Measurements from ENCODE around the gene WDR17. TPM values are rescaled to one million over a fixed set of nuclear protein-coding genes. Genes with fewer than 3 reads are reported as not detected.

The WDR17 gene
- total and polyA plus RNA-seq, 2 of the 8 experiments (the other 6 are each of a cell fraction or from before 2014, with no cell fraction given): 1.4 to 3.3 TPM

DNA sequence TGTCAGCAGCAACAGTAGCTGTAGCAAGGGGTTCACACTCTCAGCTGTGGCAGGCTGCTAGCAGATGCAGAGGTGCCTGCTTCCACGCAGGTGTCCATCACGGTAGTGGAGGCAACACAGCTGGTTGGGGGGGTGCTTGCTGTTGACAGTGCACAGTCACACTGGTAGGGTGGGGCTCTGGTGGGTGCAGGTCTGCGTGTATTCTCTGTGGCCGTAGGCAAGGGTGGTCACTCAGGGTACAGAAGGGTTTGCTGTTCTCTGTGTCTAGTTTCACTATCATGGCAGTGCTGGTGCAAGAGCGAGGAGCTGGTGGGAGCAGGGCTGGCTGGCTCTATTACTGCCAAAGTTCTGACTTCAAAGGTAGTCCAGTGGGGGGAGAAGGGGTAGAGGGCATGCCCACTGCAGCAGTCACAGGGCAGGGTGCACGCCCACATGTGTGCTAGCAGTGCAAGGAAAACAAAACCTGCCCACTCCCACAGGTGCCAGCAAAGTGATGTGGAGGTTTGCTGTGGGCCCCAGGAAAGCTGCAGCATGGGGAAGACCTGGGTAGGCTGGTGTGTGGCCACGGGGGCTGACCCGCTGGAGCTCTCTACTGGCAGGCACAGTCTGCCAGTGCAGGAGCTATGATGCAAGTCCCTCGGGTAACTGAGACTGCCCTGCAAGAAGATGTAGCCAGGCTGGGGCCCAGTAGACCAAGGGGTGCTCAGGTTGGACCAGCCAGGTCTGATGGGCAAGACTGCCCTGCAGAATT lies 21.6 kb upstream of the WDR17 start:
- Histone ChIP-seq H3K9ac (replicated peaks in 1 of 4; ENCODE audit: extremely low read depth in 1 of 4, low read depth in 3 of 4, low read length in 3 of 4) (no peak overlapping the region), H3K4ac (replicated peaks; ENCODE audit: insufficient read length, low read depth, low read length) (no peak overlapping the region), H3K56ac (replicated peaks; ENCODE audit: insufficient read length, low read depth, low read length) (no peak overlapping the region), H4K20me1 (replicated peaks in 1 of 2; ENCODE audit: control insufficient read depth in 1 of 2, insufficient read depth in 2 of 2, low read length in 2 of 2) (no peaks in the 10 kb centered on the region), H4K91ac (replicated peaks; ENCODE audit: insufficient read length, low read length) (no peak overlapping the region), H2BK12ac (ENCODE audit: low read depth, low read length) (no peak overlapping the region), H2BK15ac (ENCODE audit: low read length) (no peak overlapping the region), H2BK20ac (ENCODE audit: low read length) (no peak overlapping the region), H3K23me2 (ENCODE audit: low read depth, low read length) (no peaks in the 10 kb centered on the region), H3K4me2 (ENCODE audit: insufficient read depth in 1 of 2, low read depth in 2 of 2, low read length in 2 of 2) (no peak overlapping the region), H3K36me3 (ENCODE audit: control insufficient read depth in 2 of 4, insufficient read depth in 4 of 4, low read length in 3 of 4) (no peaks in the 10 kb centered on the region), H3K4me3 (ENCODE audit: extremely low read depth in 1 of 4, insufficient read depth in 2 of 4, low read depth in 3 of 4, low read length in 4 of 4) (no peak overlapping the region), H3K9me3 (ENCODE audit: insufficient read depth in 2 of 2, low read depth in 1 of 2, low read length in 1 of 2) (no peaks in the 10 kb centered on the region), H2BK120ac (replicated peaks; ENCODE audit: low read depth, low read length) (no peak overlapping the region), H4K8ac (ENCODE audit: extremely low read depth, insufficient read depth, low read length) (no peak overlapping the region), H2AK5ac (ENCODE audit: low read depth, low read length) (no peak overlapping the region), H3K18ac (ENCODE audit: extremely low read depth, low read length) (no peak overlapping the region; the same call in 1 of the 2 replicates), H2BK5ac (ENCODE audit: low read depth, low read length) (no peak overlapping the region), H3K4me1 (replicated peaks in 1 of 4; ENCODE audit: control insufficient read depth in 3 of 4, insufficient read depth in 4 of 4, low read length in 3 of 4) (no peaks in the 10 kb centered on the region), H2AFZ (ENCODE audit: low read length) (peak overlapping the region; percentile 76; the same call in 1 of the 2 replicates), H3K79me1 (ENCODE audit: low read depth, low read length) (no peaks in the 10 kb centered on the region), H3K27ac (ENCODE audit: low read depth, low read length) (no peak overlapping the region), H3K23ac (ENCODE audit: insufficient read length) (no peak overlapping the region), H4K5ac (ENCODE audit: insufficient read length, low read depth, low read length) (no peak overlapping the region), H3K14ac (ENCODE audit: insufficient read length) (no peak overlapping the region), H3K79me2 (ENCODE audit: control insufficient read depth in 1 of 2, insufficient read depth in 2 of 2, low read length in 2 of 2) (no peaks in the 10 kb centered on the region), H3K27me3 (replicated peaks in 1 of 4; ENCODE audit: control insufficient read depth in 3 of 4, extremely low read depth in 1 of 4, insufficient read depth in 3 of 4, low read length in 3 of 4) (no peaks in the 10 kb centered on the region)
- ChIA-PET CTCF (ENCODE audit: partially characterized antibody) (interaction anchor here (0.6 to 2.5 kb wide), 4 partner anchors 9 to 306 kb away, joined by 4 to 14 read pairs (median 8); no protein-coding TSS in a partner anchor), POLR2A (ENCODE audit: partially characterized antibody) (no interaction called here)
- FAIRE-seq (no peak), DNase-seq (ENCODE audit: low read depth in 1 of 2, low spot score in 2 of 2) (no peak)
- WGBS, 2 experiments (ENCODE audit: extremely low coverage in 1 of 2, insufficient coverage in 1 of 2, insufficient read length in 1 of 2, insufficient replicate concordance in 2 of 2, low coverage in 1 of 2, low lambda C conversion rate in 2 of 2, missing lambda C conversion rate in 1 of 2): 70% methylated on average over 9 of the region's 9 CpGs; no CpG with 5 or more reads in 1 of the 2 experiments
- TF ChIP-seq RNF2 (IDR thresholded peaks at IDR 0.05; ENCODE audit: borderline replicate concordance, low read depth, low read length, missing control alignments, poor library complexity, severe bottlenecking) (no peak), BRCA1 (IDR thresholded peaks at IDR 0.05; ENCODE audit: low read depth, low read length) (no peak)
